Hindlimb muscle (tissue), 1 donor: Measurements from ENCODE around the gene WDR54. TPM values are rescaled to one million over a fixed set of nuclear protein-coding genes. Genes with fewer than 3 reads are reported as not detected.
"Not testable (repeated sequence)": the region's sequence is repeated elsewhere in the genome, so short reads cannot be mapped to it uniquely, and the experiment has no call there.

Experiments
- DNase-seq: peaks from one replicate; pipeline ENCODE4 v3.0.0-alpha.2; 2013
- polyA plus RNA-seq: library from polyadenylated mRNA; unstranded; fragments of 120-200 nt; gene quantifications from one replicate; pipeline ENCODE4 v1.2.1, GENCODE V29; 2013; ENCODE audit not compliant: insufficient read length

The WDR54 gene
- polyA plus RNA-seq, 1 donor: 9.9 TPM

GRCh38 chr2:74429487-74430451 lies 8.2 kb downstream of the WDR54 start:
- DNase-seq: no peak

DNA sequence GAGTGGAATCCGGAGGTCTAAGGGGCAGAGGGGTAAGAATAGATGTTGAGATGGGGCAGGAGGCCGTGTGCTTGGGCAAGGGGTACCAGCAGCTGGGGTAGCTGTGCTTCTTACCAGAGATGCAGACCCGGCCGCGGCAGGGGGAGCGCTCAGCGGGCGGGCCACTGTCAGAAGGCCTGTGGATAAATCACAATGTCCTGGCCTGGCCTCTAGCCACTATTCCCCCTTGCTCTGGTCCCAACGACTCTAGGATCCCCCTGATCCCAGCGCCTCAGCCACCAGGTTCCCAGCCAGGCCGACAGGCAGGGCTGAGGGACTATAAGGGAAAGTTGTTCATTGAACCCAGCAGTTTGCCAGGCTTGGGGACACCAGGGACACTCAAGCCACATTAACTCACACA lies 9.0 kb downstream of the WDR54 start:
- DNase-seq: no peak

DNA sequence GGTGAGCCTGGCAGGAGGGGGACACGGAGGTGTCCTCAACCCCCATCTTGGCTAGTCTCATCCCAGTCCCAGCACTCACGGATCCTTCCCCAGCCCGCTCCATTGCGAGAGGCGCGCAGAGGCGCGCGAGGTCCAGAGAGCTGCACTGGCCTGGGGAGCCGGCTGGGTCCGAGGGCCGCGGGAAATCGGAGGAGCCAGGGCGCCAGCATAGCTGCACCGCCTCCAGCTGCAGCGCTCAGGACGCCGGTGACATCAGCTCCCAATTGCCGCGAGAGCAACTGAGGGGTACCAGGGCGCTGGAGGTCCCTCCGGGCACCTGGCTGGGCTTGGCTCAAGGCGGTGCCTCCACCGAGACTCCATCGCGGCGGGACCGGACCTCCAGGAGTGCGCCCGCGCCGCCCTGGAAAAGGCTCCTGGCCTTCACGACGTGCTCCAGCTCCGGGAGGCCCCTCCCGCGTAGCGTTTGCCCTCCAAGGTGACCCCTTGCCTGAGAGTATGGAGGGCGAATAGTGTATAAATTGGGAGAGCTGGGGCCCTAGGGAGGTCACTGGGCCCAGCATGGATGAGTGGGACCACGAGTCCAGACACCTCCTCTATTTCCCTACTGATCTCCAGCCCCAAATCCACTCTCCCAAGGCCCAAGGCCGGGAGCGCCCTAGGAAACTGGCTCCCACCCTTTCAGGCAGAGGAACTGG lies 14.7 kb downstream of the WDR54 start:
- no peak for DNase-seq

DNA sequence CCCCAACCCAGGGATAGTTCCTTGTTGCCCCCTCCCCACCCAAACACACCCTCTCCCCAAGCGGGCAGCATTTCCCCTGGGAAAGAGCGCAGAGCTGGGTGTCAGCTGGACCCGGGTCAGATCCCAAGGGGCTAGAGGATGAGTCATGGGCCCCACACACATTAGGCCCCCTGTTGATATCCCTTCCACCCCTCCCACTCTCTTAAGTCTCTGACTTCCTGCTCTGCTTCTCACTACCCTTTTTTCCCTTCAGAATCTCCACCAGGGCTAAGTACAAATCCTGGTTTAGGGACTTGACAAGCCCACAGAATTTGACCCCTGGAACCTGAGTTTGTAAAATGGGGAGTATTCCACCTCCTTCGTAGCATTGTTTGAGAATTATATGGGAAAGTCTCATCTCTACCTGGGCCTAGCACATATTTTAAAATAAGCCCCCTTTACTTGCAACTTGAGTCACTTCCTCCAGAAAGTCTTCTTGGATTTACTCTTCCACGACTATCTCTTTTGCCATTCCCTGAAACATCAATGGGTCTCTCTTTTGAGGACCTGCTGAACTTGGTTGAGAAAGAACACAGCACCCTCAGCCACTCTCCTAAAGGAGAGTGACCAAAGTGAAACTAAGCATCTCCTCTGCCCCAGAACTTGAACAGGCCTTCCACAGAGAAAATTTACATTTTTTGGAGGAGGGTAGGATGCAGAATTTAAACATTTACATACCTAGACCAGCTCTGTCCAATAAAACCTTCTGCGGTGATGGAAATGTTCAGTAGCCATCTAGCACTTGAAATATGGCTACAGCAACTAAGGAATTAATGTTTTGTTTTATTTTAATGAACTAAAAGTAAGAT lies 15.5 kb downstream of the WDR54 start:
- no peak for DNase-seq

- DNase-seq: no peak
Observed at GRCh38 chr2:74438248-74438647, 16.7 kb downstream of the WDR54 start.

DNA sequence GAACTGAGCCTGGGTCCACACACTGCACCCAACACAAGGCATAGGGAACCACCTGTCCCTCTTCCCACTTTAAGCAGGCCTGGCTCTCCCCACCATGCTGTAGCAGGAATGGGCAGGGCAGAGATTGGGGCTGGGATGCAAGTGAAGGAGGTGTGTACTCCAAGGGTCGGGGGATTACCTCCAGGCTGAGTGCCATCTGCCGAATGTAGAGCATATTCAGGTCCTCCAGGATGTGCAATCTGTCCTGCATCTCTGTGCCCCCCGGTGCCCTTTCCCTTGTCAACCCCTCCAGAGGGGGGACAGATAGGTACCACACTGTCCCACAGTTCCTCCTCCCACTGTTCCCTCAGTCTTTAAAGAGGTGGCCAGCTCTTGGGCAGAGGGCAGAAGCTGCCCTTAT lies 17.8 kb downstream of the WDR54 start:
- DNase-seq: no peak

DNA sequence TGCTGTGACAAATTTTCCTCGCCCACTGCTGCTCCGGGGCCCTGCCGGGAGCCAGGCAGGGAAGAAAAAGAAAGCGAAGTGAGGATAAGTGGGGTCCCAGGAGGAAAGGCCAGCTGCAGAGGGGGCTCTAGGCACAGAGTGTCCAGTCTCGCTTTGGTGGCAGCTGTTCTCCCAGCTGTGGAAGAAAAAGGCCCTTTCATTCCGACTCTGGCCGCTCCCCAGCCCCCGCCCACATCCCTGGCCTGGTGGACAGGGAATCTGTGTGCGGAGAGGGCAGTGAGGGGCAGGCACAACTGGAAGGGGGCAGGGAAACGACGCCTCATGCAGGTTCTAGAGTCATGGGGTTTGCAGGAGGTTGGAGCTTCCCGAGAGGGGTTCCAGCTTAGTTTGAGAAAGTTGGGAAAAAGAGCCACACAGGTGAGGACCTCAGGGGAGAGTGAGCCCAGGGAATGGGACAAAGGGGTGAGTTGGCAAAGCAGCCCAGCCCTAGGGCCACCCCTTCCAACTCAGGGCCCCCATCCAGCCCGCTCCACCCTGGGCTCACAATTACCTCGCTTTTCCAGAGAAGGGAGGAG lies 18.4 kb downstream of the WDR54 start:
- peak; percentile 84 for DNase-seq

GRCh38 chr2:74440378-74441169 lies 19.0 kb downstream of the WDR54 start:
- DNase-seq: peak; percentile 92

DNA sequence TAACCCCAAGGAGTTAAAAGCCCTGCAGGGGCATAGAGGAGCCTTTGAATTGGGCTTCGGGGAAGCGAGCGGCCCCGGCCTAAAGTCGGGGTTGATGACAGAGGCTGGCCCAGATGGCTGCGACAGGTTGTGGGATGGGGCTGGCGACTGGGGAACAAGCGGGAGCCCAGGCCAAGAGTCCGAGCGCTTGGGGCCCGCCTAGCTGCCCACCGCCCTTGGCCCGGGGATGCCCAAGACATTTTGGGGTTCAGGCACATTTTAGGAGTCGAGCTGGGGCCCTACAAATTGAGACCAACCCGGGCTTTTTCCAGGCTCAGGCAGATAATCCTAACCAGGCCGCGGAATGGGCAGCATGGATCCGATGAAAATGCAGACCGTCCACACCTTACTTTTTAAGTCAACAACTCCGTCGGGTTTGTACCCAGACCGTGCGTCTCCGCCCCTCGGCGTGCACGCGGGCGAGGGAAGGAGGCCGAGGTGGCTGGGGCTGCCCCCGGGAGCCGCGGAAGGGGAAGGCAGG lies 19.7 kb downstream of the WDR54 start:
- no peak for DNase-seq

GRCh38 chr2:74441690-74442482 lies 20.4 kb downstream of the WDR54 start, which contains the start of gene RTKN:
TSS of gene RTKN (minus strand) at chr2:74441937. CDS start at chr2:74441816, 121 bp downstream.
- peak; percentile 54 for DNase-seq

DNA sequence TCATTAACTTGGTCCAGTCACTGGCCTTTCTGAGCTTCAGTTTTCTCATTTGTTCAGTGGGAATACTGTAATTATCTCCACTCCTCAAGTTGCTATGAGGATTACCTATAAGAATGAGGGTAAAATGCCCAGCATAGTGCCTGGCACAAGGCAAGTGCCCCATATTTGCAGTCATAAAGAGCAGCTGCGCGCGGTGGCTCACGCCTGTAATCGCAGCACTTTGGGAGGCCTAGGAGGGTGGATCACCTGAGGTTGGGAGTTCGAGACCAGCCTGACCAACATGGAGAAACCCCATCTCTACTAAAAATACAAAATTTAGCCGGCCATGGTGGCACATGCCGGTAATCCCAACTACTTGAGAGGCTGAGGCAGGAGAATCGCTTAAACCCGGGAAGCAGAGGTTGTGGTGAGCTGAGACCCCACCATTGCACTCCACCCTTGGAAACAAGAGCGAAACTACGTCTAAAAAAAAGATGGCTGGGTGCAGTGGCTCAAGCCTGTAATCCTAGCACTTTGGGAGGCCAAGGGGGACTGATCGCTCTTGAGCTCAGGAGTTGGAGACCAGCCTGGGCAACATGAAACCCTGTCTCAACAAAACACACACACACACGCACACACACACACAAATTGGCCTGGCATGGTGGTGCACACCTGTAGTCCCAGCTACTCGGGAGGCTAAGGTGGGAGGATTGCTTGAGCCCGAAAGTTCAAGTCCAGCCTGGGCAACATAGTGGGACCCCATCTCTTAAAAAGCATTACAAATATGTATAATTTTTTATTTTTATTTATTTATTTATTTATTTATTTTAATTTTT lies 21.2 kb downstream of the WDR54 start:
- DNase-seq: not testable (repeated sequence)

- no peak for DNase-seq
Observed at GRCh38 chr2:74444498-74445318, 23.2 kb downstream of the WDR54 start.

DNA sequence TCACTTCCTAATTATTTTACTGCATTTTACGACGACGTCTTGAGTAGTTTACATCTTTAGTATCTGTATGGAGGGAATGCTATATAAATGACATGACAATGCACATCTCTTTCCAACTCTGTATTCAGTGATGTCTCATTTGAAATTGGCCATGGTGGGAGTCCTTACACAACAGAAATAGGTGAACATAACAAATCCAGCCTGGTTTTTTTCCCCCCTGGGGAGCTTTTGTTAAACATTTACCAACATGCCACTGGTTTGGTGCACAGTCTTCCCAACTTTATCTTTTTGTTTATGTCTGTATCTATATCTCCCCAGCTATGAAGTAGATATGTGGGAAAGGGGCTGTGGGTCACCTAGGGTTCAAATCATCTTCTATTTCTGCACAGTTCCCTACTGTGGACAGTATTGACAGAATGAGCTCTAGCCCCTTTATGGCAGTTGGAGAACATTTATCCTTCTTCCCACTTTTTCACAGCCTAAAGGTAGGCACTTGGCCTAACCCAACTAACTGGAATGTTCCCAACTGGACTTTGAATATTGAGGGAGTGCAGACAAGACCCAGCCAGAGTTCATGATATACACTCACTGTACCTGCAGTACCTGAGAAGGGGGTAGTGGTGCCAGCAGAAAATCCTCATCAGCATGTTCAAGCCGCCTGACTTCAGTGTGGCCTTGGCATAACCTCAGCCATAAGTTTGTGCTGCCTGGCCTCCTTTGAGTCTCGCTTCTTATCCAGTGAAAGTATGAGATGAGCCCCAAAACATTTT lies 25.9 kb downstream of the WDR54 start:
- DNase-seq: no peak

DNA sequence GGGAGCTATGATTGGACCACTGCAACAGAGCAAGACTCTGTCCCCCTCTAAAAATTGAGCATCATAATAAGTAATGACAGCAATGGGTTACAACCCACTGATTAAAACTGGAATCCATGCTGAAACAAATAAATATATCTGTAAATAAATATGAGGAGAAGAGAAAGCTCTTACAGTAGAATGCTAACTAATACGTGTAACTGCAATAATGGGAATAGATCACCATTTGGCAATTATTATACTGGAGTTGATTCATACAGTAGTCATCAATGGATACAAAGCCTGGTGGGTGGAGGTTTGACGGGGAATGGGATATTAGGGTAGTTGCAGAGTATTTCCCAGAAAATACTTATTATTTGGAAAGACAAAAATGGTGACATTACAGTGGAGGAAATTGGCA lies 27.2 kb downstream of the WDR54 start:
- DNase-seq: no peak

- DNase-seq: no peak
Observed at GRCh38 chr2:74450570-74451190, 29.1 kb downstream of the WDR54 start.

- peak; percentile 97 for DNase-seq
Observed at GRCh38 chr2:74454654-74455511, 33.4 kb downstream of the WDR54 start, which contains the start of gene INO80B. TSS of gene INO80B (plus strand) at chr2:74455087. CDS start at chr2:74455117, 30 bp downstream.
